ENCODE data around the gene GMPS. TPM values are rescaled to one million over a fixed set of nuclear protein-coding genes. Genes with fewer than 3 reads are reported as not detected.

GMPS gene
- total RNA-seq, 1 experiment from 2014 or later: 136 TPM

- TF ChIP-seq ESRRA (CRISPR knock-in tag; IDR thresholded peaks at IDR 0.05; ENCODE audit: borderline replicate concordance) (0 out of 2 replicates have a peak, but pooled peaks have one; percentile 49), ARID4B (CRISPR knock-in tag; IDR thresholded peaks at IDR 0.05; ENCODE audit: borderline replicate concordance) (no peak), TEAD1 (CRISPR knock-in tag; IDR thresholded peaks at IDR 0.05) (no peak), SMAD3 (CRISPR knock-in tag; IDR thresholded peaks at IDR 0.05; ENCODE audit: borderline replicate concordance) (0 out of 2 replicates have a peak, but pooled peaks have one; percentile 16), PREB (CRISPR knock-in tag; IDR thresholded peaks at IDR 0.05; ENCODE audit: borderline replicate concordance) (no peak), TP53 (CRISPR knock-in tag; IDR thresholded peaks at IDR 0.05) (no peak), PRRX2 (CRISPR knock-in tag; IDR thresholded peaks at IDR 0.05) (no peak), ELF4 (CRISPR knock-in tag; IDR thresholded peaks at IDR 0.05; ENCODE audit: low read depth) (no peak), GABPB1 (CRISPR knock-in tag; IDR thresholded peaks at IDR 0.05) (no peak), NFE2L1 (CRISPR knock-in tag; IDR thresholded peaks at IDR 0.05) (no peak), ATF6 (CRISPR knock-in tag; IDR thresholded peaks at IDR 0.05) (no peak), ZNF121 (CRISPR knock-in tag; IDR thresholded peaks at IDR 0.05) (no peak)
These were observed 695 bp downstream of the GMPS start (continued) for GRCh38 chr3:155870945-155871745.

GRCh38 chr3:155871746-155872158, 1.3 kb downstream of the GMPS start:
- ChIA-PET POLR2A (interaction anchor here (0.8 to 1.2 kb wide), 2 partner anchors 8 to 66 kb away, joined by 3 to 5 read pairs; partner anchors contain the start of gene C3orf33), CTCF (interaction anchor here (2.6 to 3.5 kb wide), 2 partner anchors 18 to 66 kb away, joined by 9 to 44 read pairs; partner anchors contain the start of gene C3orf33)
- Mint-ChIP-seq H3K4me3 (peak overlapping the region; percentile 96), H3K27me3 (ENCODE audit: low read depth) (no peaks in the 10 kb centered on the region), H3K27ac (peak overlapping the region; percentile 93), H3K36me3 (no peaks in the 10 kb centered on the region), H3K4me1 (peaks cover 43% of the 10 kb centered on the region), H3K9me3 (no peaks in the 10 kb centered on the region)
- ATAC-seq: no peak
- DNase-seq (ENCODE audit: low spot score): no peak
- TF ChIP-seq PRRX2 (CRISPR knock-in tag; IDR thresholded peaks at IDR 0.05): no peak
- TF ChIP-seq ZNF425 (CRISPR knock-in tag; conservative IDR thresholded peaks at IDR 0.05): no peak
- no peak for TF ChIP-seq CBFB (CRISPR knock-in tag; IDR thresholded peaks at IDR 0.05; ENCODE audit: low read depth)
- TF ChIP-seq ESRRA (CRISPR knock-in tag; IDR thresholded peaks at IDR 0.05; ENCODE audit: borderline replicate concordance): no peak
- TF ChIP-seq FOXJ3 (CRISPR knock-in tag; IDR thresholded peaks at IDR 0.05; ENCODE audit: borderline replicate concordance): no peak
- no peak for TF ChIP-seq IRF1 (CRISPR knock-in tag; IDR thresholded peaks at IDR 0.05)
- no peak for TF ChIP-seq ZNF219 (CRISPR knock-in tag; IDR thresholded peaks at IDR 0.05; ENCODE audit: borderline replicate concordance)
- no peak for TF ChIP-seq GTF2I (CRISPR knock-in tag; conservative IDR thresholded peaks at IDR 0.05)
- no peak for TF ChIP-seq IRF2 (CRISPR knock-in tag; IDR thresholded peaks at IDR 0.05; ENCODE audit: borderline replicate concordance, low read depth)
- TF ChIP-seq ZNF423 (CRISPR knock-in tag; IDR thresholded peaks at IDR 0.05): no peak
- TF ChIP-seq STAT6 (CRISPR knock-in tag; conservative IDR thresholded peaks at IDR 0.05; ENCODE audit: low read depth): no peak
- no peak for TF ChIP-seq TEAD4 (CRISPR knock-in tag; IDR thresholded peaks at IDR 0.05)
